SK-N-SH (cell line): Measurements from ENCODE around the gene SLC15A1. TPM values are rescaled to one million over a fixed set of nuclear protein-coding genes. Genes with fewer than 3 reads are reported as not detected.

Source experiments
- CTCF ChIA-PET: fragments of 300-600, 350-600 bp; formaldehyde crosslinking; extraction: SDS; loops from one replicate; lab custom pipeline; 2021; lab: Yijun Ruan, JAX
- POLR2A ChIA-PET: fragments of 350-600 bp; sonication (Branson Sonifier 250); formaldehyde crosslinking; extraction: SDS; loops from one replicate; lab custom pipeline; 2020; ENCODE audit warnings: antibody characterized with exemption, inconsistent platforms; lab: Yijun Ruan, JAX
- DNase-seq: peaks from one replicate; pipeline ENCODE4 v3.0.0; 2012
- H2AFZ ChIP-seq: fragments of 200-600 bp; sonication (generic); 2 replicates; pipeline ENCODE4 v1.8.1; 2016; ENCODE audit warnings: antibody characterized with exemption, mild to moderate bottlenecking, low read depth
- H3F3A ChIP-seq: fragments of 200-600 bp; sonication (generic); replicated peaks from 2 replicates; pipeline ENCODE3; 2016; ENCODE audit warnings: antibody characterized with exemption, mild to moderate bottlenecking; ENCODE audit not compliant: insufficient read depth
- H3K27ac ChIP-seq, 2 experiments: fragments of 200-500 bp in 1 of 2; fragments of 200-600 bp in 1 of 2; sonication (Bioruptor generic) in 1 of 2; sonication (generic), shearing (Covaris generic) in 1 of 2; 2 replicates each; pipeline versions ENCODE4 v1.5.1 to v1.6.1; 2014 to 2016; ENCODE audit warnings: low read depth in 2 of 2, inconsistent platforms in 1 of 2, low read length in 1 of 2, mild to moderate bottlenecking in 1 of 2, mixed read lengths in 1 of 2
- H3K27me3 ChIP-seq: fragments of 200-600 bp; sonication (generic), shearing (Covaris generic); 2 replicates; pipeline ENCODE4 v1.6.1; 2016; ENCODE audit warnings: mixed run types; ENCODE audit not compliant: insufficient read depth
- H3K36me3 ChIP-seq, 2 experiments: fragments of 200-500 bp in 1 of 2; fragments of 200-600 bp in 1 of 2; sonication (Bioruptor generic) in 1 of 2; sonication (generic) in 1 of 2; replicated peaks in 1 of 2; 2 replicates each; pipeline versions ENCODE3 to v1.5.1; 2014 to 2016; ENCODE audit warnings: low read length in 1 of 2, mild to moderate bottlenecking in 1 of 2; ENCODE audit not compliant: insufficient read depth in 2 of 2, control insufficient read depth in 1 of 2
- H3K4me1 ChIP-seq, 2 experiments: fragments of 200-500 bp in 1 of 2; fragments of 200-600 bp in 1 of 2; sonication (Bioruptor generic) in 1 of 2; sonication (generic), shearing (Covaris generic) in 1 of 2; 2 replicates each; pipeline versions ENCODE4 v1.5.1 to v1.6.1; 2014 to 2016; ENCODE audit warnings: low read depth in 1 of 2, low read length in 1 of 2, mixed run types in 1 of 2; ENCODE audit not compliant: insufficient read depth in 2 of 2, control insufficient read depth in 1 of 2
- H3K4me2 ChIP-seq: fragments of 200-600 bp; sonication (generic), shearing (Covaris generic); 2 replicates; pipeline ENCODE4 v1.6.1; 2017; ENCODE audit warnings: mixed run types
- H3K4me3 ChIP-seq, 2 experiments: fragments of 200-500 bp in 1 of 2; fragments of 200-600 bp in 1 of 2; sonication (Bioruptor generic) in 1 of 2; sonication (generic), shearing (Covaris generic) in 1 of 2; 2 replicates each; pipeline versions ENCODE4 v1.5.1 to v1.8.1; 2014 to 2016; ENCODE audit warnings: low read depth in 2 of 2, inconsistent platforms in 1 of 2, low read length in 1 of 2, mild to moderate bottlenecking in 1 of 2, mixed read lengths in 1 of 2, moderate library complexity in 1 of 2
- H3K79me2 ChIP-seq: fragments of 200-600 bp; sonication (generic); 2 replicates; pipeline ENCODE4 v1.8.1; 2017; ENCODE audit warnings: mild to moderate bottlenecking; ENCODE audit not compliant: insufficient read depth
- H3K9ac ChIP-seq: fragments of 200-600 bp; sonication (generic); 2 replicates; pipeline ENCODE4 v1.6.1; 2017; ENCODE audit warnings: mixed run types
- H3K9me2 ChIP-seq: fragments of 200-600 bp; sonication (generic); 2 replicates; pipeline ENCODE4 v1.6.1; 2017; ENCODE audit warnings: mixed run types
- H3K9me3 ChIP-seq: fragments of 200-600 bp; sonication (generic); 2 replicates; pipeline ENCODE4 v1.6.1; 2017; ENCODE audit warnings: mixed run types, mild to moderate bottlenecking, moderate library complexity
- H4K20me1 ChIP-seq: fragments of 200-600 bp; sonication (generic); 2 replicates; pipeline ENCODE4 v1.6.1; 2017; ENCODE audit warnings: mild to moderate bottlenecking, mixed run types; ENCODE audit not compliant: insufficient read depth
- CHD2 ChIP-seq: fragments of 150-350 bp; IDR thresholded peaks from 2 replicates; pipeline ENCODE4 v1.6.1; 2018; ENCODE audit warnings: low read length; ENCODE audit not compliant: partially characterized antibody
- ELF1 ChIP-seq: IDR thresholded peaks from 2 replicates; pipeline ENCODE4 v1.4.0; 2012
- EP300 ChIP-seq, 2 experiments: IDR thresholded peaks; 2 replicates each; pipeline versions ENCODE4 v1.4.0 to v1.6.1; 2012; ENCODE audit warnings: borderline replicate concordance in 1 of 2, low read depth in 1 of 2, low read length in 1 of 2
- FOXJ3 ChIP-seq: sonication (generic); formaldehyde crosslinking; IDR thresholded peaks from 2 replicates; pipeline ENCODE4 v1.5.1; 2020; ENCODE audit warnings: mild to moderate bottlenecking, missing genetic modification reagents
- FOXM1 ChIP-seq: IDR thresholded peaks from 2 replicates; pipeline ENCODE4 v1.4.0; 2012; ENCODE audit warnings: low read depth, mild to moderate bottlenecking
- MEF2A ChIP-seq: IDR thresholded peaks from 2 replicates; pipeline ENCODE4 v1.4.0; 2012; ENCODE audit warnings: low read depth, borderline replicate concordance
- MXI1 ChIP-seq: IDR thresholded peaks from 2 replicates; pipeline ENCODE4 v1.6.1; 2012; ENCODE audit warnings: mild to moderate bottlenecking, low read depth, low read length, improper control_type of control experiment
- NFIC ChIP-seq: IDR thresholded peaks from 2 replicates; pipeline ENCODE4 v1.4.0; 2012; ENCODE audit warnings: borderline replicate concordance
- NRF1 ChIP-seq: IDR thresholded peaks from 2 replicates; pipeline ENCODE4 v1.6.1; 2012; ENCODE audit warnings: low read depth, mild to moderate bottlenecking, low read length
- RFX5 ChIP-seq: IDR thresholded peaks from 2 replicates; pipeline ENCODE4 v1.6.1; 2012; ENCODE audit warnings: mild to moderate bottlenecking, improper control_type of control experiment, low read length
- RXRA ChIP-seq: IDR thresholded peaks from 2 replicates; pipeline ENCODE4 v1.4.0; 2012; ENCODE audit warnings: low read depth, mild to moderate bottlenecking, borderline replicate concordance
- SMC3 ChIP-seq: IDR thresholded peaks from 2 replicates; pipeline ENCODE4 v1.6.1; 2012; ENCODE audit warnings: low read depth, low read length, improper control_type of control experiment
- TCF12 ChIP-seq: IDR thresholded peaks from 2 replicates; pipeline ENCODE4 v1.4.0; 2012
- YY1 ChIP-seq: IDR thresholded peaks from 2 replicates; pipeline ENCODE4 v1.4.0; 2012; ENCODE audit warnings: low read depth, mild to moderate bottlenecking
- WGBS: methylation state at CpG from one replicate; pipeline ENCODE4 v1.1.6; 2017; ENCODE audit warnings: low lambda C conversion rate; 5-methylcytosine and 5-hydroxymethylcytosine counted together
- polyA plus RNA-seq, 3 experiments: library from polyadenylated mRNA; depleted of rRNA; stranded (reverse); fragments of >200 nt; gene quantifications; 2 replicates each; pipeline ENCODE4 v1.2.3, GENCODE V29; 2012
- TF ChIP-seq, protein P1 (sequence below): fragments of 200-600 bp; sonication (generic); IDR thresholded peaks from 2 replicates; pipeline ENCODE4 v1.6.1; 2017; ENCODE audit warnings: antibody characterized with exemption, mild to moderate bottlenecking, moderate library complexity
- TF ChIP-seq, protein P2 (sequence below): IDR thresholded peaks from 2 replicates; pipeline ENCODE4; 2012
- TF ChIP-seq, protein P3 (sequence below): IDR thresholded peaks from 2 replicates; pipeline ENCODE4 v1.4.0; 2012; ENCODE audit warnings: low read depth
- TF ChIP-seq, protein P4 (sequence below): IDR thresholded peaks from 2 replicates; pipeline ENCODE4 v1.6.1; 2012; ENCODE audit warnings: mild to moderate bottlenecking, low read depth, low read length, moderate library complexity

SLC15A1 gene
- polyA plus RNA-seq, 1 of the 3 experiments (the other 2 are of a cell fraction) = not detected

DNA sequence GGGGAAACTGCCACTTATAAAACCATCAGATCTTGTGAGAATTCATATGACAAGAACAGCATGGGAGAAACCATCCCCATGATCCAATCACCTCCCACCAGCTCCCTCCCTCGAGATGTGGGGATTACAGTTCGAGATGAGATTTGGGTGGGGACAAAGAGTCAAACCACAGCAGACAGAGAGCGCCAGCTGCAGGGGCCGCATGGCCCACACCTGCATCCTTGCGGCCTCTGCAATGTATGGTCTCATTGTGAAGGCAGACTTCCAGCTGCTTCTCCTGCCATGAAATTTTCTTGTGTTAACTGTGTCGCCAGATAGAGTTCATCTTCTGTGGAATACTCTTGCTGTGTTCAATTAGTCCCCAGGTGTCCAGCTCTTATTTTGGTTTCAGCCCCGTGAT, 17.3 kb upstream of the SLC15A1 start:
- Histone ChIP-seq H3K27ac (no peak overlapping the region), H3K4me3 (no peak overlapping the region), H3K27me3 (peaks cover 7% of the 10 kb centered on the region; the same call in 1 of the 2 replicates), H4K20me1 (no peaks in the 10 kb centered on the region), H3K4me1 (no peaks in the 10 kb centered on the region; a peak in 1 of 4 replicates), H3K4me2 (no peak overlapping the region), H2AFZ (no peak overlapping the region), H3K36me3 (no peaks in the 10 kb centered on the region), H3K9ac (no peak overlapping the region), H3K79me2 (no peaks in the 10 kb centered on the region), H3K9me3 (no peaks in the 10 kb centered on the region), H3F3A (no peaks in the 10 kb centered on the region), H3K9me2 (no peaks in the 10 kb centered on the region)
- ChIA-PET CTCF (interaction anchor here (1.7 kb wide), 1 partner anchor 70 kb away, joined by 4 read pairs; no protein-coding TSS in a partner anchor), POLR2A (no interaction called here)
- WGBS = 67% methylated on average over 7 of the region's 7 CpGs
- TF ChIP-seq RFX5 = no peak
- TF ChIP-seq TCF12 = no peak
- TF ChIP-seq, protein P1, sequence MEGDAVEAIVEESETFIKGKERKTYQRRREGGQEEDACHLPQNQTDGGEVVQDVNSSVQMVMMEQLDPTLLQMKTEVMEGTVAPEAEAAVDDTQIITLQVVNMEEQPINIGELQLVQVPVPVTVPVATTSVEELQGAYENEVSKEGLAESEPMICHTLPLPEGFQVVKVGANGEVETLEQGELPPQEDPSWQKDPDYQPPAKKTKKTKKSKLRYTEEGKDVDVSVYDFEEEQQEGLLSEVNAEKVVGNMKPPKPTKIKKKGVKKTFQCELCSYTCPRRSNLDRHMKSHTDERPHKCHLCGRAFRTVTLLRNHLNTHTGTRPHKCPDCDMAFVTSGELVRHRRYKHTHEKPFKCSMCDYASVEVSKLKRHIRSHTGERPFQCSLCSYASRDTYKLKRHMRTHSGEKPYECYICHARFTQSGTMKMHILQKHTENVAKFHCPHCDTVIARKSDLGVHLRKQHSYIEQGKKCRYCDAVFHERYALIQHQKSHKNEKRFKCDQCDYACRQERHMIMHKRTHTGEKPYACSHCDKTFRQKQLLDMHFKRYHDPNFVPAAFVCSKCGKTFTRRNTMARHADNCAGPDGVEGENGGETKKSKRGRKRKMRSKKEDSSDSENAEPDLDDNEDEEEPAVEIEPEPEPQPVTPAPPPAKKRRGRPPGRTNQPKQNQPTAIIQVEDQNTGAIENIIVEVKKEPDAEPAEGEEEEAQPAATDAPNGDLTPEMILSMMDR = no peak
- TF ChIP-seq FOXM1 = no peak
- TF ChIP-seq MXI1 = no peak
- no peak for DNase-seq

DNA sequence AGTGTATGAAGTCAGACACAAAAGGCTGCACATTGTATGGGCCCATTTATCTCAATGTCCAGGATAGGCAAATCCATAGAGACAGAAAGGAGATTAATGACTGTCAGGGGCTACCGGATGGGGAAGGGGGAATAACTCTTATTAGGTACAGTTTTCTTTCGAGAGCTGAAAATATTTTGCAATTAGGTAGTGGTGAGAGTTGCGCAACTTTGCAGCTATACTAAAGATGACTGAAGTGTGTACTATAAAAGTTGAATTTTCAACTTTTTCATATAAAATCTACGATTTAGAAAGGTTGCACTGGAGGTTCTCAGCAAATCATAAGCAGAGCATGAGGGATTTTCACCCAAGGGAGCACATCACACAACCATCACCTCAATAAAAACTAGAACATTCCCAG, 16.1 kb upstream of the SLC15A1 start:
- H3K9ac ChIP-seq = no peak overlapping the region
- WGBS = 56% methylated on average over 4 of the region's 4 CpGs
- ChIA-PET POLR2A (no interaction called here), CTCF (no interaction called here)
- H3K4me3 ChIP-seq = no peak overlapping the region
- no peaks in the 10 kb centered on the region for H4K20me1 ChIP-seq
- H3F3A ChIP-seq = no peaks in the 10 kb centered on the region
- H3K9me2 ChIP-seq = no peaks in the 10 kb centered on the region
- H3K4me2 ChIP-seq = no peak overlapping the region
- no peak for DNase-seq
- H3K36me3 ChIP-seq = no peaks in the 10 kb centered on the region
- no peak overlapping the region for H3K27ac ChIP-seq
- H3K79me2 ChIP-seq = no peaks in the 10 kb centered on the region
- H3K9me3 ChIP-seq = no peaks in the 10 kb centered on the region
- no peaks in the 10 kb centered on the region; a peak in 1 of 4 replicates for H3K4me1 ChIP-seq
- H2AFZ ChIP-seq = no peak overlapping the region
- H3K27me3 ChIP-seq = peaks cover 7% of the 10 kb centered on the region; the same call in 1 of the 2 replicates
- TF ChIP-seq NRF1 (no peak), RXRA (no peak), EP300 (IDR thresholded peaks at IDR 0.05; ENCODE audit: borderline replicate concordance in 1 of 2, low read depth in 1 of 2, low read length in 1 of 2) (no peak), NFIC (no peak), MEF2A (no peak), CHD2 (no peak), SMC3 (no peak), MXI1 (no peak), FOXJ3 (CRISPR knock-in tag) (no peak), ELF1 (no peak), YY1 (no peak)
- TF ChIP-seq, protein P2, sequence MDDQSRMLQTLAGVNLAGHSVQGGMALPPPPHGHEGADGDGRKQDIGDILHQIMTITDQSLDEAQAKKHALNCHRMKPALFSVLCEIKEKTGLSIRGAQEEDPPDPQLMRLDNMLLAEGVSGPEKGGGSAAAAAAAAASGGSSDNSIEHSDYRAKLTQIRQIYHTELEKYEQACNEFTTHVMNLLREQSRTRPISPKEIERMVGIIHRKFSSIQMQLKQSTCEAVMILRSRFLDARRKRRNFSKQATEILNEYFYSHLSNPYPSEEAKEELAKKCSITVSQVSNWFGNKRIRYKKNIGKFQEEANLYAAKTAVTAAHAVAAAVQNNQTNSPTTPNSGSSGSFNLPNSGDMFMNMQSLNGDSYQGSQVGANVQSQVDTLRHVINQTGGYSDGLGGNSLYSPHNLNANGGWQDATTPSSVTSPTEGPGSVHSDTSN = no peak
- TF ChIP-seq, protein P1 = no peak
- TF ChIP-seq, protein P3, sequence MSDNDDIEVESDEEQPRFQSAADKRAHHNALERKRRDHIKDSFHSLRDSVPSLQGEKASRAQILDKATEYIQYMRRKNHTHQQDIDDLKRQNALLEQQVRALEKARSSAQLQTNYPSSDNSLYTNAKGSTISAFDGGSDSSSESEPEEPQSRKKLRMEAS = no peak
- TF ChIP-seq, protein P4, sequence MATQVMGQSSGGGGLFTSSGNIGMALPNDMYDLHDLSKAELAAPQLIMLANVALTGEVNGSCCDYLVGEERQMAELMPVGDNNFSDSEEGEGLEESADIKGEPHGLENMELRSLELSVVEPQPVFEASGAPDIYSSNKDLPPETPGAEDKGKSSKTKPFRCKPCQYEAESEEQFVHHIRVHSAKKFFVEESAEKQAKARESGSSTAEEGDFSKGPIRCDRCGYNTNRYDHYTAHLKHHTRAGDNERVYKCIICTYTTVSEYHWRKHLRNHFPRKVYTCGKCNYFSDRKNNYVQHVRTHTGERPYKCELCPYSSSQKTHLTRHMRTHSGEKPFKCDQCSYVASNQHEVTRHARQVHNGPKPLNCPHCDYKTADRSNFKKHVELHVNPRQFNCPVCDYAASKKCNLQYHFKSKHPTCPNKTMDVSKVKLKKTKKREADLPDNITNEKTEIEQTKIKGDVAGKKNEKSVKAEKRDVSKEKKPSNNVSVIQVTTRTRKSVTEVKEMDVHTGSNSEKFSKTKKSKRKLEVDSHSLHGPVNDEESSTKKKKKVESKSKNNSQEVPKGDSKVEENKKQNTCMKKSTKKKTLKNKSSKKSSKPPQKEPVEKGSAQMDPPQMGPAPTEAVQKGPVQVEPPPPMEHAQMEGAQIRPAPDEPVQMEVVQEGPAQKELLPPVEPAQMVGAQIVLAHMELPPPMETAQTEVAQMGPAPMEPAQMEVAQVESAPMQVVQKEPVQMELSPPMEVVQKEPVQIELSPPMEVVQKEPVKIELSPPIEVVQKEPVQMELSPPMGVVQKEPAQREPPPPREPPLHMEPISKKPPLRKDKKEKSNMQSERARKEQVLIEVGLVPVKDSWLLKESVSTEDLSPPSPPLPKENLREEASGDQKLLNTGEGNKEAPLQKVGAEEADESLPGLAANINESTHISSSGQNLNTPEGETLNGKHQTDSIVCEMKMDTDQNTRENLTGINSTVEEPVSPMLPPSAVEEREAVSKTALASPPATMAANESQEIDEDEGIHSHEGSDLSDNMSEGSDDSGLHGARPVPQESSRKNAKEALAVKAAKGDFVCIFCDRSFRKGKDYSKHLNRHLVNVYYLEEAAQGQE = no peak
